KMS-11 (cell line): ENCODE measurements around the gene WWC1.

Experiments
- H2AFZ ChIP-seq: fragments of 200-600 bp; sonication (generic); 2 replicates; pipeline ENCODE4 v1.6.1; 2016; ENCODE audit warnings: antibody characterized with exemption, mixed run types, low read depth
- H3K27ac ChIP-seq: fragments of 200-600 bp; sonication (generic); 2 replicates; pipeline ENCODE4 v1.6.1; 2016; ENCODE audit warnings: mild to moderate bottlenecking, mixed run types
- H3K27me3 ChIP-seq: fragments of 200-600 bp; sonication (generic); 2 replicates; pipeline ENCODE4 v1.6.1; 2017; ENCODE audit warnings: mild to moderate bottlenecking, low read depth, mixed run types, moderate library complexity; ENCODE audit not compliant: insufficient read depth
- H3K36me3 ChIP-seq: fragments of 200-600 bp; sonication (generic); 2 replicates; pipeline ENCODE4 v1.6.1; 2017; ENCODE audit warnings: mild to moderate bottlenecking, mixed run types; ENCODE audit not compliant: insufficient read depth
- H3K4me1 ChIP-seq: fragments of 200-600 bp; sonication (generic); 2 replicates; pipeline ENCODE4 v1.6.1; 2016; ENCODE audit warnings: mild to moderate bottlenecking, low read depth, mixed run types; ENCODE audit not compliant: poor library complexity, severe bottlenecking
- H3K4me2 ChIP-seq: fragments of 200-600 bp; sonication (generic); 2 replicates; pipeline ENCODE4 v1.7.0; 2016; ENCODE audit warnings: mild to moderate bottlenecking, mixed run types
- H3K4me3 ChIP-seq: fragments of 200-600 bp; sonication (generic); IDR thresholded peaks from 2 replicates; pipeline ENCODE4 v1.6.1; 2017; ENCODE audit warnings: low read depth, low read length, mixed read lengths; ENCODE audit not compliant: insufficient read depth
- H3K79me2 ChIP-seq: fragments of 200-600 bp; sonication (generic); 2 replicates; pipeline ENCODE4 v1.6.1; 2016; ENCODE audit warnings: low read depth, mixed run types; ENCODE audit not compliant: insufficient read depth
- H3K9ac ChIP-seq: fragments of 200-600 bp; sonication (generic); 2 replicates; pipeline ENCODE4 v1.6.1; 2016; ENCODE audit warnings: mild to moderate bottlenecking, mixed run types
- H4K20me1 ChIP-seq: fragments of 200-600 bp; sonication (generic); 2 replicates; pipeline ENCODE4 v1.6.1; 2016; ENCODE audit warnings: mild to moderate bottlenecking, mixed run types; ENCODE audit not compliant: insufficient read depth
- TF ChIP-seq, protein P1 (sequence below): fragments of 200-600 bp; sonication (generic); conservative IDR thresholded peaks from 2 replicates; pipeline ENCODE4 v1.6.1; 2017; ENCODE audit warnings: low read depth, mild to moderate bottlenecking, antibody characterized with exemption, low read length, moderate library complexity, mixed read lengths

WWC1 gene

DNA sequence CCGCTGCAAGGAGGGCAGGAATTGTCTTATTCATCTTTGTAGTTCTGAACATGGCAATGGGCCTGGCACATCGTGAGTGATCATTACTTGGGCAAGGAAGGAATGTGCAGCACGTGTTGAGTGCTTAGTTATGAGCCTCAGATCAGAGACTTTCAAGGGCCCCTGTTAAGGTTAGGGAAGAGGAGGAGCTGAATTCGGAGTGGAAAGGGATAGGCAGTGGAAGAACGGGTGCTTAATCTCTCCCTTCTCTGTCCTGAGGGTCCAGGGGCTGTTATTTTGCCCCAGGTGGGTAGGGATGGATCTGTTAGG is 135.4 kb downstream of the WWC1 start:
- Histone ChIP-seq H4K20me1 (no peaks in the 10 kb centered on the region), H3K27me3 (no peaks in the 10 kb centered on the region), H3K9ac (no peak overlapping the region), H3K27ac (no peak overlapping the region), H2AFZ (no peak overlapping the region), H3K79me2 (no peaks in the 10 kb centered on the region), H3K4me1 (no peaks in the 10 kb centered on the region), H3K4me2 (no peak overlapping the region), H3K36me3 (no peaks in the 10 kb centered on the region), H3K4me3 (no peak overlapping the region)
- TF ChIP-seq, protein P1, sequence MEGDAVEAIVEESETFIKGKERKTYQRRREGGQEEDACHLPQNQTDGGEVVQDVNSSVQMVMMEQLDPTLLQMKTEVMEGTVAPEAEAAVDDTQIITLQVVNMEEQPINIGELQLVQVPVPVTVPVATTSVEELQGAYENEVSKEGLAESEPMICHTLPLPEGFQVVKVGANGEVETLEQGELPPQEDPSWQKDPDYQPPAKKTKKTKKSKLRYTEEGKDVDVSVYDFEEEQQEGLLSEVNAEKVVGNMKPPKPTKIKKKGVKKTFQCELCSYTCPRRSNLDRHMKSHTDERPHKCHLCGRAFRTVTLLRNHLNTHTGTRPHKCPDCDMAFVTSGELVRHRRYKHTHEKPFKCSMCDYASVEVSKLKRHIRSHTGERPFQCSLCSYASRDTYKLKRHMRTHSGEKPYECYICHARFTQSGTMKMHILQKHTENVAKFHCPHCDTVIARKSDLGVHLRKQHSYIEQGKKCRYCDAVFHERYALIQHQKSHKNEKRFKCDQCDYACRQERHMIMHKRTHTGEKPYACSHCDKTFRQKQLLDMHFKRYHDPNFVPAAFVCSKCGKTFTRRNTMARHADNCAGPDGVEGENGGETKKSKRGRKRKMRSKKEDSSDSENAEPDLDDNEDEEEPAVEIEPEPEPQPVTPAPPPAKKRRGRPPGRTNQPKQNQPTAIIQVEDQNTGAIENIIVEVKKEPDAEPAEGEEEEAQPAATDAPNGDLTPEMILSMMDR, result no peak

DNA sequence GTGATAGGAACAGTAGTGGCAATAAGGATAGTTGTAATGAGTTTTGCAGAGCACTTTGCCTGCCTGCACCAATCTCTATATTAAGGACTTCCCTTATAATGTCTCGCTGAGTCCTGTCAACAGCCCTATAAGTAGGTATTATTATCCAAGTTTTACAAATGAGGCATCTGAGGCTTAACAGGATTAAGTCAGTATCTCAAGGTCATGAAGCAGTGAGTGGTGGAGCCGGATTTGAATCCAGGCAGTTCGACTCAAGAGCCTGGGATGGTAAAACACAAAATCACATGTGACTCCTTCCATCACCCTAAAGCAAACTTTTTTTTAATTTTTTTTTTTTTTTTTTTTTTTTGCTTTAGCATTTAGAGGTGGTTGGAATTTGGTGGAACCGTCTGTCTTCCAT is 135.8 kb downstream of the WWC1 start:
- H3K4me2 ChIP-seq, result no peak overlapping the region
- H3K9ac ChIP-seq, result no peak overlapping the region
- TF ChIP-seq, protein P1, result no peak
- no peaks in the 10 kb centered on the region for H3K79me2 ChIP-seq
- no peaks in the 10 kb centered on the region for H3K4me1 ChIP-seq
- H3K27me3 ChIP-seq, result no peaks in the 10 kb centered on the region
- H3K4me3 ChIP-seq, result no peak overlapping the region
- no peaks in the 10 kb centered on the region for H3K36me3 ChIP-seq
- H3K27ac ChIP-seq, result no peak overlapping the region
- no peaks in the 10 kb centered on the region for H4K20me1 ChIP-seq
- H2AFZ ChIP-seq, result no peak overlapping the region

DNA sequence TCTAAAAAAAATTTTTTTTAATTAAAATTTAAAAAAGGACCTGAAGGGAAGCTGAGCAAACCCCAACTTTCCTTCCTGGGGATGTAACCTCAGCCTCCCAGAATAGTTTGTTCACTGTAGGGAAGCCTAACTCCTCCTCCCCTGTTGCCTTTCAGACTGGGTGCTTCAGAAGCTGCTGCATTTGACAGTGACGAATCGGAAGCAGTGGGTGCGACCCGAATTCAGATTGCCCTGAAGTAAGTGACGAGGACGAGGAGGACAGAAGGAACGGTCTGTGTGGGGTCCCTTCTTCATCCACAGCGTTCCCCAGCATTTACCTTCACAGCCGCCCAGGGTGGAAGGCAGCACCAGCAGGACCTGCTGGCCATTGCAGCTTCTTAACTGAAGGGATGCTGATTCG is 137.1 kb downstream of the WWC1 start:
- Histone ChIP-seq H3K36me3 (no peaks in the 10 kb centered on the region), H3K9ac (no peak overlapping the region), H4K20me1 (no peaks in the 10 kb centered on the region), H3K79me2 (no peaks in the 10 kb centered on the region), H2AFZ (no peak overlapping the region), H3K4me2 (no peak overlapping the region), H3K4me3 (no peak overlapping the region), H3K27ac (no peak overlapping the region), H3K4me1 (no peaks in the 10 kb centered on the region), H3K27me3 (no peaks in the 10 kb centered on the region)
- TF ChIP-seq, protein P1, result no peak

DNA sequence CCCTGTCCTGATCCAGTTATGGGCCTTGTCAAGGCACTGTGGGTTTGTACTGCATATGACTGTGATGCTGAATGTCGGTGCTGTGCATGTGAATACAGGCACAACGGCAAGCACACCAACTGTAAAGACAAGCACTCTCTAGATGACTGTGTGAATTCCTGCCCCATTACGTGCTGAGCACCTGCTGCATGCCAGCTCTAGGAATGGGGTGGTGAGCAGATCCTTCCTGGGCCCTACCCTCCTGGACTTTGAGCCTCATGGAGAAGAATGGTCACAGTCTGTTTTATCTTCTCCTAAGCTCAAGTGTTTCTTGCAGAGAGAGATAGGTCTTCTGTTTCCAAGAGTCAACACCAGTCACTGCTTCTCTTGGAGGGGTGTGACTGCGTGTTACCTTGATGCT is 138.9 kb downstream of the WWC1 start:
- H3K36me3 ChIP-seq, result no peaks in the 10 kb centered on the region
- H3K4me3 ChIP-seq, result no peak overlapping the region
- no peak overlapping the region for H3K4me2 ChIP-seq

More for the DNA sequence above, 138.9 kb downstream of the WWC1 start:
- Histone ChIP-seq H3K9ac (no peak overlapping the region), H4K20me1 (no peaks in the 10 kb centered on the region), H2AFZ (no peak overlapping the region), H3K27me3 (no peaks in the 10 kb centered on the region), H3K79me2 (no peaks in the 10 kb centered on the region), H3K27ac (no peak overlapping the region), H3K4me1 (no peaks in the 10 kb centered on the region)
- TF ChIP-seq, protein P1, result no peak
